GM13976 (cell line): ENCODE data around the gene SLC1A7.

Experiments used
- DNase-seq: peaks from one replicate; pipeline ENCODE4 v3.0.0; 2012; ENCODE audit warnings: low spot score
- in situ Hi-C: fragments of 300-500 bp; cut with MboI; formaldehyde crosslinking; loops from one replicate; pipeline ENCODE4 v1.12.0; 2022; ENCODE audit warnings: low sequenced_read_pairs, mixed read lengths, inconsistent platforms; ENCODE audit not compliant: unreplicated experiment
- TF ChIP-seq, protein P1 (sequence below): IDR thresholded peaks from 2 replicates; pipeline ENCODE4 v1.5.1; 2012; ENCODE audit warnings: borderline replicate concordance, mild to moderate bottlenecking; ENCODE audit not compliant: insufficient read depth; ENCODE audit errors: extremely low read depth, missing control alignments, control extremely low read depth

Gene SLC1A7

DNA sequence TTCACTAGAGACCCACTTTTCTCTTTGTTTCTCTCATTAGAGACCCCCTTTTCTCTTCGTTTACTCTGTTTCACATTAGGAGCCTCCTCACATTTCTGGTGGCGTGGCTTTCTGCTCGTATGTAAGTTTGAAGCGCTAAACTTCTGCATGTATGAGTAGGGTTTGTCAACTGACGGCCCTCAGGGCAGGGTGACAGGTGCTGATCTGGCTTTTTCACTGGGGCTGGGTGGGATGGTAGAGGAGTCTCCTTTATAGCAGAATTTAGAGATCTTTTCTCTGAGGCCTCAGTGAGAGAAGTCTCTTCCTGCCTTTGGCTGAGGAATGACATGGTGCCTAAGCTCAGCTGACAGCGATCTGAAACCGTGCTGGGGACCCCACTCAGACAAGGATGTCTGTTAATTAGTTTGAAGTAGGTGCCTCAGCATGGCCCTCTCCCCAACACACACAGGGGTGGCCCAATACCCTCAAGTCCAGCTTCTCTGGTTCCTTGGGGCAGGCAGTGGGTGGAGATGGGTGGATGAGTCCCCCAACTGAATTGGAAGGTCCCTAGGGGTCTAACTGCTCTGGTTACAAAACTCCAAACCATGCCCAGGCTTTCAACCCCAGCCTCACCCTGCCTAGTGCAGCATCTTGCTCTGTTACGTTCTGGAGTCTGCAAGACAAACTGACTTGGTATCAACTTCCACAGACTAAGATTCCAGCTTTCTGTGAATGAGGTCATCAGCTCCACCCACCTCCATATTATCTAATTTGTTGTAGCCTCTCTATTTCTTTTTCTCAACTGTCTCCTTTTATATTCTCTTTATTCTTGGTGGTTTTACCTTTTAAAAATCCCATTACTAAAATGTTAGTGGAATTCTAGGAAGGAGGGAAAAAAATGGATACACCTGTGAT, 3.2 kb downstream of the SLC1A7 start:
- in situ Hi-C loops, result no loop called here
- no peak for DNase-seq

DNA sequence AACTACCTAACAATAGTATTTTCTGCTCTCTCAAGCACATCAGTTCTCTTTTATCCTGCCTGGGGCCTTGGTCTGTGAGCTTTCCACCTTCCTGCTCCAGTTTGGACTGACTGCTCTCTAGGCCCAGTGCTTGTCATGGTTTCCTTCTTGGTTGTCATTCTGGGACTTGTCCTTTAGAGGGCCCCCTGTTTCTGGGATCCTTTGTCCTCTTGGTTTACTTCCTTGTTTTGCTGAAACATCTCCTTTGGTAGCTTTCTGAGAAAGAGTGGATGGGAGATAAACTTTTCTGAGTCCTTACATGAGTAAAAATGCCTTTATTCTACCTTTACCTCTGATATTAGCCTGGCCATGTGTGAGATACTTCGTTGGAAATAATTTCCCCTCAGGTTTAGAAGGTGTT, 4.7 kb downstream of the SLC1A7 start:
- TF ChIP-seq, protein P1, sequence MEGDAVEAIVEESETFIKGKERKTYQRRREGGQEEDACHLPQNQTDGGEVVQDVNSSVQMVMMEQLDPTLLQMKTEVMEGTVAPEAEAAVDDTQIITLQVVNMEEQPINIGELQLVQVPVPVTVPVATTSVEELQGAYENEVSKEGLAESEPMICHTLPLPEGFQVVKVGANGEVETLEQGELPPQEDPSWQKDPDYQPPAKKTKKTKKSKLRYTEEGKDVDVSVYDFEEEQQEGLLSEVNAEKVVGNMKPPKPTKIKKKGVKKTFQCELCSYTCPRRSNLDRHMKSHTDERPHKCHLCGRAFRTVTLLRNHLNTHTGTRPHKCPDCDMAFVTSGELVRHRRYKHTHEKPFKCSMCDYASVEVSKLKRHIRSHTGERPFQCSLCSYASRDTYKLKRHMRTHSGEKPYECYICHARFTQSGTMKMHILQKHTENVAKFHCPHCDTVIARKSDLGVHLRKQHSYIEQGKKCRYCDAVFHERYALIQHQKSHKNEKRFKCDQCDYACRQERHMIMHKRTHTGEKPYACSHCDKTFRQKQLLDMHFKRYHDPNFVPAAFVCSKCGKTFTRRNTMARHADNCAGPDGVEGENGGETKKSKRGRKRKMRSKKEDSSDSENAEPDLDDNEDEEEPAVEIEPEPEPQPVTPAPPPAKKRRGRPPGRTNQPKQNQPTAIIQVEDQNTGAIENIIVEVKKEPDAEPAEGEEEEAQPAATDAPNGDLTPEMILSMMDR, result no peak
- no peak for DNase-seq
- in situ Hi-C loops, result no loop called here

More for the DNA sequence above, 3.2 kb downstream of the SLC1A7 start:
- TF ChIP-seq, protein P1, result no peak

DNA sequence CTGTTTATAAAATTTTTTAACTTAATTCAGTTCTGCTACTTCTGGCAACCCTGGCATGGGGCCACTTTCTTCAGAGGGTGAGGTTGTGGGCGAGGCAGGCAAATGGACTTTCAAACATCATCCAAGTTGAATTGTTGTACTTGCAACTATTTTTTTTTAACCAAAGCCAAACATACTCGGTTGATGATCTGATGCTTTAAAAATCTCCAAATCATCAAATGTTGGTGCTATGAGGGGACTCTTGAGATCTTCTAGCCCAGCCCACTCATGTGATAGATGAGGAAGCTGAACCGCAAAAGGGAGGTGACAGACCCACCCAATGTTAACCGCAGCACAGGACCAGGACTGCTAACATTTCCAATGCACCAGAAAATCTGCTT, 6.7 kb downstream of the SLC1A7 start:
- TF ChIP-seq, protein P1, result no peak
- in situ Hi-C loops, result no loop called here
- no peak for DNase-seq

DNA sequence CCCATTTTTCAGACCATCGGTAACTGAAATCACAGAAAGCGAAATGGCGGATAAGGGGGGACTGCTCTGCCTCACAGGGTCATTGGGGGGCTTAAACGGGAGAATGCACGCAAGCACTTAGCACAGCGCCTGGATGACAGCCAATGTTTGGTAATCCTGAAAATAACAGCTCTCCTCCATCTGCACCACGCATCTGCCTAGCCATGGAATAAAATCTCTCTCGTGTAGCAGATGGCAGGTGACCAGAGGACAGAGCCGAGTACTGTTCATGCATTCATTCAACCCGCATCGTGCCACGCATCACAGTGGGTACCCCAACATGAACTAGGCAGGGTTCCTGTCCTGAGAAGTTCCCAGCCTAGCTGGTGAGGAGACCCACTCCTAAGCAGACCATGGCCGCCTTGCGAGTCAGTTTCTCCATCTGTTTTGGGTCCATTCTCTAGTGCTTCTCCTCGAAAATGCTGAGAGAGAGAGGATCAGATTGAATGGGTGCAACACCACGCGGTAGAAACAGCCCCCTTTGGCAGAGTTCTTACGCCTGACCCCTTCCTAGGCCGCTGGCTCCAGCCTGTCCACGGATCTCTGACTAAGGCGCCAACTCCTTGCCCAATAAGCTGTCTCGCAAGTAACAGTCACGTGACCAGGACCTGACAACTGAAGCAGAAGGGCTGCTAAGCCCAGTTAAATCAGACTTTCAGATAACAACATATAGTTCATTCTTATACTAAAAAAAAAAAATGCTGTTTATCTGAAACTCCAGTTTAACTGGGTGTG, 7.3 kb downstream of the SLC1A7 start:
- in situ Hi-C loops, result no loop called here
- DNase-seq, result no peak
- TF ChIP-seq, protein P1, result no peak

DNA sequence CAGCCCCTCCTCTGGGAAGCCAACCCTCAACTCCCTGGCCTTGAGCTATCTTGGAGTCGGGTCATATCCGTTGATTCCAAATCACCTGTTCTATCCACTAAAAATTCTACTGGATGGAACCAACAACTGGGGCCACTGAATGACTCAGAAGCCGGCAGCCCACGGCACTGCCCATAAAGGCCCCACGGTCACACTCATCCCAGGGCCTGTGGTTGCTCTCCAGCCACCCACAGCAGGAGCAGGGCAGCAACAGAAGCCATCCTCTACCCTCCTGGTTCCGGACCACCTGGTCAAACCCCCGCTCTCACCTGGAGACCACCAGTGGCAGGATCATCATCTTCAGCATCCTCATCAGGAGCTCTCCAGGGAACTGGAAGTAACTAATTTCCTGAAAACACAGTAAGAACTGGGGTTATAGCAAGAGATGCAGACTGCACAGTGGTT, 8.4 kb downstream of the SLC1A7 start:
- in situ Hi-C loops, result no loop called here
- TF ChIP-seq, protein P1, result no peak
- no peak for DNase-seq

DNA sequence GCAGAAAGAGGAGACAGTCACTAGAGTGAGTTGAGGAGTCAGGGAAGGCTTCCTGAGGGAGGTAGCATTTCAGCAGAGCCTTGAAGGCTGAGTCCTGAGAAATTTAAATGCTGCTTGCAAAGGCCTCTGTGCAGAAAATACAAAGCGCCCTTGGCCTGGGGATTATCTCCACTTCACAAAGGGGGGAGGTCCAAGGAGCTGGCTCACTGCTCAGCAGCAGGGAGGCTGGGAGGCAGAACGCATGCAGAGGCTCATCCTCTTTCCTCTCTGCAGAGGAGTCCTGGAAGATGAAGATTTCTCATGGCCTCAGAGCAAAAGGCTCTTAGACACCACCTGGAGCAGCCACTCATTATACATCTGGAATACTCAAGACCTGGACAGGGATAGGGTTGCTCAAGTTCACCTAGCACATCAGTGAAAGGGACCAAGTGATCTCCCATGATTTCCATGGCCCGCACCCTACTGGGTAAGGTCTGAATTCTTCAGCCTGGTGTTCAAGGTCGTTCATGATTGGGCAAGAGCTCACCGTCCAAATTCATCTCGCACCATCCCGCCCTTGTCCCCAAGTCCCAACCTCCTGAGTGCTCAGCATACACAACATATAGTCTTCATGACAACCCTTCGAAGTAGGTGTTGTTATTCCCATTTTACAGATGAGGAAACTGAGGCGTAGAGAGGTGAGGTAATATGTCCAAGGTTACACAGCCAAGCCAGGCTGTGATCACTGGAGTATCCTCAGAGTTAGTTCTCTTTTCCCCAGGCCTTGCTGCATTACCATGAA, 9.0 kb downstream of the SLC1A7 start:
- TF ChIP-seq, protein P1, result no peak
- in situ Hi-C loops, result no loop called here
- DNase-seq, result no peak
